ENCODE data around the gene DNAJC6.

GRCh38 chr1:65319141-65319540 is 9.8 kb downstream of the DNAJC6 start:
- TF ChIP-seq, protein P1, sequence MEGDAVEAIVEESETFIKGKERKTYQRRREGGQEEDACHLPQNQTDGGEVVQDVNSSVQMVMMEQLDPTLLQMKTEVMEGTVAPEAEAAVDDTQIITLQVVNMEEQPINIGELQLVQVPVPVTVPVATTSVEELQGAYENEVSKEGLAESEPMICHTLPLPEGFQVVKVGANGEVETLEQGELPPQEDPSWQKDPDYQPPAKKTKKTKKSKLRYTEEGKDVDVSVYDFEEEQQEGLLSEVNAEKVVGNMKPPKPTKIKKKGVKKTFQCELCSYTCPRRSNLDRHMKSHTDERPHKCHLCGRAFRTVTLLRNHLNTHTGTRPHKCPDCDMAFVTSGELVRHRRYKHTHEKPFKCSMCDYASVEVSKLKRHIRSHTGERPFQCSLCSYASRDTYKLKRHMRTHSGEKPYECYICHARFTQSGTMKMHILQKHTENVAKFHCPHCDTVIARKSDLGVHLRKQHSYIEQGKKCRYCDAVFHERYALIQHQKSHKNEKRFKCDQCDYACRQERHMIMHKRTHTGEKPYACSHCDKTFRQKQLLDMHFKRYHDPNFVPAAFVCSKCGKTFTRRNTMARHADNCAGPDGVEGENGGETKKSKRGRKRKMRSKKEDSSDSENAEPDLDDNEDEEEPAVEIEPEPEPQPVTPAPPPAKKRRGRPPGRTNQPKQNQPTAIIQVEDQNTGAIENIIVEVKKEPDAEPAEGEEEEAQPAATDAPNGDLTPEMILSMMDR (IDR thresholded peaks at IDR 0.05): no peak
- TF ChIP-seq POLR2A (IDR thresholded peaks at IDR 0.05): no peak

All from esophagus squamous epithelium (tissue), 4 donors.